B cell (primary cell): ENCODE data around the gene GRID1.

ENCODE experiments used
- EZH2 ChIP-seq: IDR thresholded peaks from 2 replicates; pipeline ENCODE4 v1.6.1; 2012; ENCODE audit warnings: borderline replicate concordance, low read depth, mild to moderate bottlenecking, moderate library complexity, low read length; ENCODE audit not compliant: insufficient read depth, poor library complexity, severe bottlenecking
- TF ChIP-seq, protein P1 (sequence below): fragments of 200-600 bp; IDR thresholded peaks from one replicate; pipeline ENCODE4 v1.8.0; 2022; ENCODE audit warnings: antibody characterized with exemption, mild to moderate bottlenecking

DNA sequence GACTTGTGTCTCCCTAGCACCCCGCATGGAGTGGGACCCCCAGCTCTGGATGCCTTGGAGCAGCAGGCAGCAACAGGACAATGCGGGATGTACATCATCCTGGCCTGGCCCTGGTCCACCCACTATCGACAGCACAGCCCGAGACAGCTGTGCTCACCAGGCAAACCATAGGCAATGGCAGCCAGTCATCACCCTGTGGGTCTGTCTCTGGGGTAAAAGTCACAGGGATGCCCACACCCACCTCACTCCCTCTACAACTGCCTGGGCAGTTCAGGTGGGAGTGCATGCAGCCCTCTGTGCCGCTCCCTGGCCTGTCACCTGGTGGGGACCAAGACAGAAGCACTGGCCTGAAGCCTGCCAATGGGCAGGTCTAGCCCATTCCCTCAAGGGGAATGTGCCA, 147.8 kb downstream of the GRID1 start:
- TF ChIP-seq, protein P1, sequence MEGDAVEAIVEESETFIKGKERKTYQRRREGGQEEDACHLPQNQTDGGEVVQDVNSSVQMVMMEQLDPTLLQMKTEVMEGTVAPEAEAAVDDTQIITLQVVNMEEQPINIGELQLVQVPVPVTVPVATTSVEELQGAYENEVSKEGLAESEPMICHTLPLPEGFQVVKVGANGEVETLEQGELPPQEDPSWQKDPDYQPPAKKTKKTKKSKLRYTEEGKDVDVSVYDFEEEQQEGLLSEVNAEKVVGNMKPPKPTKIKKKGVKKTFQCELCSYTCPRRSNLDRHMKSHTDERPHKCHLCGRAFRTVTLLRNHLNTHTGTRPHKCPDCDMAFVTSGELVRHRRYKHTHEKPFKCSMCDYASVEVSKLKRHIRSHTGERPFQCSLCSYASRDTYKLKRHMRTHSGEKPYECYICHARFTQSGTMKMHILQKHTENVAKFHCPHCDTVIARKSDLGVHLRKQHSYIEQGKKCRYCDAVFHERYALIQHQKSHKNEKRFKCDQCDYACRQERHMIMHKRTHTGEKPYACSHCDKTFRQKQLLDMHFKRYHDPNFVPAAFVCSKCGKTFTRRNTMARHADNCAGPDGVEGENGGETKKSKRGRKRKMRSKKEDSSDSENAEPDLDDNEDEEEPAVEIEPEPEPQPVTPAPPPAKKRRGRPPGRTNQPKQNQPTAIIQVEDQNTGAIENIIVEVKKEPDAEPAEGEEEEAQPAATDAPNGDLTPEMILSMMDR: no peak
- no peak for TF ChIP-seq EZH2
